ENCODE measurements around the gene ME2.

DNA sequence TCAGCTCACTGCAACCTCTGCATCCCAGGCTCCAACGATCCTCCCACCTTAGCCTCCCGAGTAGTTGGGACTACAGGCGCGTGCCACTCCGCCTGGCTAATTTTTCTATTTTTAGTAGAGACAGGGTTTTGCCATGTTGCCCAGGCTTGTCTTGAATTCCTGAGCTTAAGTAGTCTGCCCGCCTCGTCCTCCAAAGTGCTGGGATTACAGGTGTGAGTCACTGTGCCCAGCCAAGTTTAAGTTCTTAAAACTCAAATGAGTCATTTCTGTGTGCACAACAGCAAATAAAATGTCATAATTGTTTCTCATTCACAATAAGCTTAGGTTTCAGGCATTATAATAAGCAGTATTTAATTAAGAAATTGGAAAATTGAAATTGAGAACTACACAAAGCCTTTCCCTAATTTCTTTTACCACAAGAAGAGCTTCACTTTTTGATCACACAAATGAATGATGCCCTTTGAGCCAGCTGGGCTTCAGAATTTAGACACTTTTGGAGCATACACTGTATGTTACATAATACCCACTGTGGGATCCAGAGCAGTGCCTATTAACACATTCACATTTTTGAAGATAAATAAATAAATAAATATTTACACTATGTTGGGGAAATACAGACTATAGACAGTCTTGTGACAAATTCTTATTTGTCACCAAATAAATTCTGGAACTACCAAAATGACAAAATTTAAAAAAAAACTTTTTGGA lies 8.6 kb upstream of the ME2 start:
- TF ChIP-seq, protein P1, sequence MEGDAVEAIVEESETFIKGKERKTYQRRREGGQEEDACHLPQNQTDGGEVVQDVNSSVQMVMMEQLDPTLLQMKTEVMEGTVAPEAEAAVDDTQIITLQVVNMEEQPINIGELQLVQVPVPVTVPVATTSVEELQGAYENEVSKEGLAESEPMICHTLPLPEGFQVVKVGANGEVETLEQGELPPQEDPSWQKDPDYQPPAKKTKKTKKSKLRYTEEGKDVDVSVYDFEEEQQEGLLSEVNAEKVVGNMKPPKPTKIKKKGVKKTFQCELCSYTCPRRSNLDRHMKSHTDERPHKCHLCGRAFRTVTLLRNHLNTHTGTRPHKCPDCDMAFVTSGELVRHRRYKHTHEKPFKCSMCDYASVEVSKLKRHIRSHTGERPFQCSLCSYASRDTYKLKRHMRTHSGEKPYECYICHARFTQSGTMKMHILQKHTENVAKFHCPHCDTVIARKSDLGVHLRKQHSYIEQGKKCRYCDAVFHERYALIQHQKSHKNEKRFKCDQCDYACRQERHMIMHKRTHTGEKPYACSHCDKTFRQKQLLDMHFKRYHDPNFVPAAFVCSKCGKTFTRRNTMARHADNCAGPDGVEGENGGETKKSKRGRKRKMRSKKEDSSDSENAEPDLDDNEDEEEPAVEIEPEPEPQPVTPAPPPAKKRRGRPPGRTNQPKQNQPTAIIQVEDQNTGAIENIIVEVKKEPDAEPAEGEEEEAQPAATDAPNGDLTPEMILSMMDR (IDR thresholded peaks at IDR 0.05) = no peak
- TF ChIP-seq POLR2A (IDR thresholded peaks at IDR 0.05; ENCODE audit: low read depth) = no peak
